ENCODE measurements around the gene PER1.
"Not testable (repeated sequence)": the region's sequence is repeated elsewhere in the genome, so short reads cannot be mapped to it uniquely, and the experiment has no call there.

The PER1 gene

GRCh38 chr17:8109661-8110455 lies 42.3 kb downstream of the PER1 start:
- H3K4me1 Mint-ChIP-seq: peaks cover 9% of the 10 kb centered on the region
- H3K36me3 Mint-ChIP-seq: no peaks in the 10 kb centered on the region
- peak overlapping the region; percentile 46 for H3K27ac Mint-ChIP-seq
- H3K9me3 Mint-ChIP-seq: no peaks in the 10 kb centered on the region
- peak overlapping the region; percentile 61 for H3K4me3 Mint-ChIP-seq
- H3K27me3 Mint-ChIP-seq: peaks cover 5% of the 10 kb centered on the region

GRCh38 chr17:8108972-8109660 lies 43.1 kb downstream of the PER1 start:
- Mint-ChIP-seq H3K4me1 (peaks cover 9% of the 10 kb centered on the region), H3K27me3 (peaks cover 2% of the 10 kb centered on the region), H3K9me3 (no peaks in the 10 kb centered on the region), H3K36me3 (no peaks in the 10 kb centered on the region), H3K27ac (no peak overlapping the region), H3K4me3 (no peak overlapping the region)

GRCh38 chr17:8106980-8107379 lies 45.2 kb downstream of the PER1 start:
- H3K4me1 Mint-ChIP-seq, H3K36me3 Mint-ChIP-seq, H3K4me3 Mint-ChIP-seq, H3K27ac Mint-ChIP-seq, H3K9me3 Mint-ChIP-seq, H3K27me3 Mint-ChIP-seq: not testable (repeated sequence)

GRCh38 chr17:8105957-8106398 lies 46.2 kb downstream of the PER1 start:
- H3K4me3 Mint-ChIP-seq: no peak overlapping the region
- H3K36me3 Mint-ChIP-seq: no peaks in the 10 kb centered on the region
- peaks cover 6% of the 10 kb centered on the region for H3K4me1 Mint-ChIP-seq
- no peak overlapping the region for H3K27ac Mint-ChIP-seq
- no peaks in the 10 kb centered on the region for H3K9me3 Mint-ChIP-seq
- H3K27me3 Mint-ChIP-seq: no peaks in the 10 kb centered on the region

- H3K9me3 Mint-ChIP-seq: no peaks in the 10 kb centered on the region
- H3K27me3 Mint-ChIP-seq: no peaks in the 10 kb centered on the region
- H3K36me3 Mint-ChIP-seq: no peaks in the 10 kb centered on the region
- H3K27ac Mint-ChIP-seq: no peak overlapping the region
- no peaks in the 10 kb centered on the region for H3K4me1 Mint-ChIP-seq
- H3K4me3 Mint-ChIP-seq: no peak overlapping the region
Observed at GRCh38 chr17:8104911-8105310, 47.3 kb downstream of the PER1 start.

GRCh38 chr17:8103549-8103948 lies 48.7 kb downstream of the PER1 start:
- H3K4me1 Mint-ChIP-seq: no peaks in the 10 kb centered on the region
- no peaks in the 10 kb centered on the region for H3K9me3 Mint-ChIP-seq
- no peak overlapping the region for H3K4me3 Mint-ChIP-seq
- no peaks in the 10 kb centered on the region for H3K27me3 Mint-ChIP-seq
- H3K27ac Mint-ChIP-seq: no peak overlapping the region
- H3K36me3 Mint-ChIP-seq: no peaks in the 10 kb centered on the region

GRCh38 chr17:8101721-8102120 lies 50.5 kb downstream of the PER1 start:
- Mint-ChIP-seq H3K27me3 (no peaks in the 10 kb centered on the region), H3K36me3 (no peaks in the 10 kb centered on the region), H3K4me3 (no peak overlapping the region), H3K9me3 (no peaks in the 10 kb centered on the region), H3K4me1 (no peaks in the 10 kb centered on the region), H3K27ac (no peak overlapping the region)

GRCh38 chr17:8100763-8101162 lies 51.4 kb downstream of the PER1 start:
- H3K36me3 Mint-ChIP-seq: no peaks in the 10 kb centered on the region
- no peaks in the 10 kb centered on the region for H3K4me1 Mint-ChIP-seq
- H3K27me3 Mint-ChIP-seq: no peaks in the 10 kb centered on the region
- no peak overlapping the region for H3K27ac Mint-ChIP-seq
- H3K9me3 Mint-ChIP-seq: no peaks in the 10 kb centered on the region
- H3K4me3 Mint-ChIP-seq: no peak overlapping the region

GRCh38 chr17:8100111-8100510 lies 52.1 kb downstream of the PER1 start:
- no peaks in the 10 kb centered on the region for H3K9me3 Mint-ChIP-seq
- H3K27me3 Mint-ChIP-seq: no peaks in the 10 kb centered on the region
- no peaks in the 10 kb centered on the region for H3K36me3 Mint-ChIP-seq
- no peak overlapping the region for H3K27ac Mint-ChIP-seq
- peaks cover 3% of the 10 kb centered on the region for H3K4me1 Mint-ChIP-seq
- H3K4me3 Mint-ChIP-seq: no peak overlapping the region

GRCh38 chr17:8096541-8096940 lies 55.7 kb downstream of the PER1 start:
- Mint-ChIP-seq H3K4me3 (no peak overlapping the region), H3K27me3 (no peaks in the 10 kb centered on the region), H3K9me3 (no peaks in the 10 kb centered on the region), H3K27ac (no peak overlapping the region), H3K36me3 (no peaks in the 10 kb centered on the region), H3K4me1 (peaks cover 17% of the 10 kb centered on the region)

GRCh38 chr17:8095361-8095760 lies 56.8 kb downstream of the PER1 start:
- Mint-ChIP-seq H3K4me1 (peaks cover 17% of the 10 kb centered on the region), H3K36me3 (no peaks in the 10 kb centered on the region), H3K9me3 (no peaks in the 10 kb centered on the region), H3K27ac (no peak overlapping the region), H3K4me3 (no peak overlapping the region), H3K27me3 (peaks cover 1% of the 10 kb centered on the region)

GRCh38 chr17:8091033-8091687 lies 61.0 kb downstream of the PER1 start:
- Mint-ChIP-seq H3K4me3 (no peak overlapping the region), H3K36me3 (no peaks in the 10 kb centered on the region), H3K27ac (no peak overlapping the region), H3K9me3 (no peaks in the 10 kb centered on the region), H3K4me1 (peaks cover 17% of the 10 kb centered on the region), H3K27me3 (peaks cover 3% of the 10 kb centered on the region)
